ENCODE data around the gene ARHGAP19.

Gene ARHGAP19

GRCh38 chr10:97261183-97261582 lies 31.3 kb downstream of the ARHGAP19 start:
- no peak for DNase-seq (ENCODE audit: low read depth, low spot score)
- H3K27me3 ChIP-seq (ENCODE audit: insufficient read depth, insufficient read length), result no peaks in the 10 kb centered on the region
- H3K9me3 ChIP-seq (ENCODE audit: insufficient read depth, low read length), result 0 out of 2 replicates have a peak, but pooled peaks cover 1% of the 10 kb centered on the region
- TF ChIP-seq ZNF274 (IDR thresholded peaks at IDR 0.05; ENCODE audit: low read depth, low read length), result no peak
- no peak overlapping the region for H3K9ac ChIP-seq (ENCODE audit: insufficient read length, low read depth)
- H3K36me3 ChIP-seq (ENCODE audit: insufficient read depth, insufficient read length, low read length), result peaks cover 20% of the 10 kb centered on the region
- H3K4me3 ChIP-seq (ENCODE audit: insufficient read length, low read depth), result no peak overlapping the region
- no peaks in the 10 kb centered on the region for H3K4me1 ChIP-seq (ENCODE audit: insufficient read depth, insufficient read length)

GRCh38 chr10:97259119-97259518 lies 33.3 kb downstream of the ARHGAP19 start:
- Histone ChIP-seq H3K4me3 (ENCODE audit: insufficient read length, low read depth) (no peak overlapping the region), H3K27me3 (ENCODE audit: insufficient read depth, insufficient read length) (no peaks in the 10 kb centered on the region), H3K36me3 (ENCODE audit: insufficient read depth, insufficient read length, low read length) (peaks cover 26% of the 10 kb centered on the region), H3K4me1 (ENCODE audit: insufficient read depth, insufficient read length) (no peaks in the 10 kb centered on the region), H3K9me3 (ENCODE audit: insufficient read depth, low read length) (0 out of 2 replicates have a peak, but pooled peaks cover 4% of the 10 kb centered on the region), H3K9ac (ENCODE audit: insufficient read length, low read depth) (no peak overlapping the region)
- no peak for TF ChIP-seq YY1 (IDR thresholded peaks at IDR 0.05; ENCODE audit: insufficient read depth, insufficient read length)
- no peak for TF ChIP-seq ZNF274 (IDR thresholded peaks at IDR 0.05; ENCODE audit: low read depth, low read length)
- TF ChIP-seq SUZ12 (IDR thresholded peaks at IDR 0.05; ENCODE audit: extremely low read depth, insufficient read depth, insufficient read length), result no peak
- DNase-seq (ENCODE audit: low read depth, low spot score), result no peak

GRCh38 chr10:97256356-97256755 lies 36.1 kb downstream of the ARHGAP19 start:
- Histone ChIP-seq H3K9ac (ENCODE audit: insufficient read length, low read depth) (no peak overlapping the region), H3K27me3 (ENCODE audit: insufficient read depth, insufficient read length) (no peaks in the 10 kb centered on the region), H3K9me3 (ENCODE audit: insufficient read depth, low read length) (0 out of 2 replicates have a peak, but pooled peaks cover 4% of the 10 kb centered on the region), H3K4me1 (ENCODE audit: insufficient read depth, insufficient read length) (no peaks in the 10 kb centered on the region), H3K36me3 (ENCODE audit: insufficient read depth, insufficient read length, low read length) (peaks cover 29% of the 10 kb centered on the region), H3K4me3 (ENCODE audit: insufficient read length, low read depth) (no peak overlapping the region)
- no peak for DNase-seq (ENCODE audit: low read depth, low spot score)
- TF ChIP-seq YY1 (IDR thresholded peaks at IDR 0.05; ENCODE audit: insufficient read depth, insufficient read length) (no peak), ZNF274 (IDR thresholded peaks at IDR 0.05; ENCODE audit: low read depth, low read length) (no peak), SUZ12 (IDR thresholded peaks at IDR 0.05; ENCODE audit: extremely low read depth, insufficient read depth, insufficient read length) (no peak)

GRCh38 chr10:97255512-97256293 lies 36.7 kb downstream of the ARHGAP19 start:
- no peaks in the 10 kb centered on the region for H3K4me1 ChIP-seq (ENCODE audit: insufficient read depth, insufficient read length)
- DNase-seq (ENCODE audit: low read depth, low spot score), result no peak
- H3K27me3 ChIP-seq (ENCODE audit: insufficient read depth, insufficient read length), result no peaks in the 10 kb centered on the region
- H3K9ac ChIP-seq (ENCODE audit: insufficient read length, low read depth), result no peak overlapping the region
- peaks cover 29% of the 10 kb centered on the region for H3K36me3 ChIP-seq (ENCODE audit: insufficient read depth, insufficient read length, low read length)
- H3K4me3 ChIP-seq (ENCODE audit: insufficient read length, low read depth), result no peak overlapping the region
- H3K9me3 ChIP-seq (ENCODE audit: insufficient read depth, low read length), result 0 out of 2 replicates have a peak, but pooled peaks cover 4% of the 10 kb centered on the region
- TF ChIP-seq SUZ12 (IDR thresholded peaks at IDR 0.05; ENCODE audit: extremely low read depth, insufficient read depth, insufficient read length) (no peak), ZNF274 (IDR thresholded peaks at IDR 0.05; ENCODE audit: low read depth, low read length) (no peak), YY1 (IDR thresholded peaks at IDR 0.05; ENCODE audit: insufficient read depth, insufficient read length) (no peak)

GRCh38 chr10:97254694-97255093 lies 37.7 kb downstream of the ARHGAP19 start:
- Histone ChIP-seq H3K4me1 (ENCODE audit: insufficient read depth, insufficient read length) (no peaks in the 10 kb centered on the region), H3K36me3 (ENCODE audit: insufficient read depth, insufficient read length, low read length) (peaks cover 29% of the 10 kb centered on the region), H3K9me3 (ENCODE audit: insufficient read depth, low read length) (0 out of 2 replicates have a peak, but pooled peaks cover 4% of the 10 kb centered on the region), H3K27me3 (ENCODE audit: insufficient read depth, insufficient read length) (no peaks in the 10 kb centered on the region), H3K9ac (ENCODE audit: insufficient read length, low read depth) (no peak overlapping the region), H3K4me3 (ENCODE audit: insufficient read length, low read depth) (no peak overlapping the region)
- TF ChIP-seq ZNF274 (IDR thresholded peaks at IDR 0.05; ENCODE audit: low read depth, low read length) (no peak), SUZ12 (IDR thresholded peaks at IDR 0.05; ENCODE audit: extremely low read depth, insufficient read depth, insufficient read length) (no peak)
- no peak for DNase-seq (ENCODE audit: low read depth, low spot score)

- Histone ChIP-seq H3K4me1 (ENCODE audit: insufficient read depth, insufficient read length) (no peaks in the 10 kb centered on the region), H3K4me3 (ENCODE audit: insufficient read length, low read depth) (no peak overlapping the region), H3K27me3 (ENCODE audit: insufficient read depth, insufficient read length) (no peaks in the 10 kb centered on the region), H3K9me3 (ENCODE audit: insufficient read depth, low read length) (0 out of 2 replicates have a peak, but pooled peaks cover 4% of the 10 kb centered on the region), H3K9ac (ENCODE audit: insufficient read length, low read depth) (no peak overlapping the region), H3K36me3 (ENCODE audit: insufficient read depth, insufficient read length, low read length) (peaks cover 10% of the 10 kb centered on the region)
- TF ChIP-seq ZNF274 (IDR thresholded peaks at IDR 0.05; ENCODE audit: low read depth, low read length), result no peak
- no peak for TF ChIP-seq YY1 (IDR thresholded peaks at IDR 0.05; ENCODE audit: insufficient read depth, insufficient read length)
- TF ChIP-seq SUZ12 (IDR thresholded peaks at IDR 0.05; ENCODE audit: extremely low read depth, insufficient read depth, insufficient read length), result no peak
- no peak for DNase-seq (ENCODE audit: low read depth, low spot score)
Measured at GRCh38 chr10:97250952-97251351, 41.5 kb downstream of the ARHGAP19 start.

- H3K9me3 ChIP-seq (ENCODE audit: insufficient read depth, low read length), result no peaks in the 10 kb centered on the region
- no peaks in the 10 kb centered on the region for H3K4me1 ChIP-seq (ENCODE audit: insufficient read depth, insufficient read length)
- H3K36me3 ChIP-seq (ENCODE audit: insufficient read depth, insufficient read length, low read length), result peaks cover 12% of the 10 kb centered on the region
- no peaks in the 10 kb centered on the region for H3K27me3 ChIP-seq (ENCODE audit: insufficient read depth, insufficient read length)
- H3K9ac ChIP-seq (ENCODE audit: insufficient read length, low read depth), result no peak overlapping the region
- no peak for TF ChIP-seq YY1 (IDR thresholded peaks at IDR 0.05; ENCODE audit: insufficient read depth, insufficient read length)
- TF ChIP-seq ZNF274 (IDR thresholded peaks at IDR 0.05; ENCODE audit: low read depth, low read length), result no peak
- TF ChIP-seq SUZ12 (IDR thresholded peaks at IDR 0.05; ENCODE audit: extremely low read depth, insufficient read depth, insufficient read length), result no peak
- DNase-seq (ENCODE audit: low read depth, low spot score), result no peak
- H3K4me3 ChIP-seq (ENCODE audit: insufficient read length, low read depth), result no peak overlapping the region
Measured at GRCh38 chr10:97243836-97244235, 48.6 kb downstream of the ARHGAP19 start.

Measured in NT2/D1 (cell line).